ENCODE results near the gene PROSER2. TPM values are rescaled to one million over a fixed set of nuclear protein-coding genes. Genes with fewer than 3 reads are reported as not detected.

PROSER2 gene
- total and polyA plus RNA-seq, 2 experiments from 2014 or later: 0.65 to 1.2 TPM

DNA sequence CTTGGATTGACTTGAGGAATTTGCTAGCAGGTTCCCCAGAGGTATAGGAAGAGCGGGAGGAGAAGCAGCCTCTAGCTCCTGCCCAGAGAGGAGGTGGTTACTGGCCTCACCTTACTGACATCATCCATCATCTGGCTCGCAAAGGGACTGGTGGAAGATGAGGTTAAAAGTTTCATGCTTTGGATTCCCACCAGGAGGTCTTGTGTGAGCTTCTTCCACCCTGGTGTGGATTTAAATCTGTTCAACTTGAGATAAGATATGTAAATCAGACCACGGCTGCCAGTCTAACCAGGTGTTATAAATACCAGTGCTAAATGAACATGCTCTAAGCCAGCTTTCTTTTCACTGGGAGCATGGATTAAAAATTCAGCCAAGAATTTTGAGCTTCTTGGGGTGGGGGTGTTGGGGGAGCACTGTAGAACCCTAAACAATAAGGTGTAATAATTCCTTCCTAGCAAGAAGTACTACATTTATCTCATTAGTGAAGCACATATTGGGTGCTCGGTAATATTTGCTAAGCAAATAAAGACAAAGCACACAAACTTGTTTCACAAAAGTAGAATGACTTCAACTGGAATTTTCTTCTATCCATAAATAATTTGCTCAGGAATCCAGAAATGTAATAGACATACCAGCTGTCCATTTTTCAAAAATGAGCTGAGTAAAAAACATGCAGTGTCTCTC is 7.8 kb downstream of the PROSER2 start:
- no peak overlapping the region for H2AFZ ChIP-seq
- 69 to 70% methylated on average over 4 of the region's 4 CpGs for WGBS, 2 experiments (ENCODE audit: low coverage in 1 of 2, low lambda C conversion rate in 2 of 2, missing lambda C conversion rate in 2 of 2)

DNA sequence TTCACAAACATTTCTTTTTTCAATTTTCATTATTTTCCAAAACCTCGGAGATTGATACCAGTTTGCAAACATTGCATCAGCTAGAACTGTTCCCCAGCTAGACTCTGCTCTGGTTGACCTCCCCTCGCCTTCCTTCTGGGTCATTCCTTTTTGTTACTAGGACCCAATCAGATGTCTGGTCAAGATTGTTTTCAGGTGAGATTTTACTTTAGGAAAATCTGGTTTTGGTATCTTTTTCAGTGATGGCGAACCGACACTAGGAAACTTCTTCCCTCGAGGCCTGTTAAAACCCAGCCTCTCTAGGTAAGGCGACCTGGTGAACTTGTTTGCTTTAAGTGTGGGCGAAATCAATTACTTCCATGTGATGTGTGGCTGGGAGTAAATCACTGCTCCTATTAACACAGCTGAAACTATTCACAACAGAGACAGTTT is 8.4 kb downstream of the PROSER2 start:
- in situ Hi-C loops (cut with MboI): no loop called here
- Histone ChIP-seq H4K20me1 (ENCODE audit: insufficient read depth) (no peaks in the 10 kb centered on the region), H3K79me2 (ENCODE audit: insufficient read depth) (no peaks in the 10 kb centered on the region), H3K9me3 (ENCODE audit: low read depth) (no peaks in the 10 kb centered on the region), H3K9ac (no peak overlapping the region), H3K4me3 (no peak overlapping the region), H3K27me3 (replicated peaks; ENCODE audit: insufficient read depth) (peaks cover 9% of the 10 kb centered on the region; the same call in 1 of the 2 replicates), H3K9me2 (ENCODE audit: insufficient read depth) (no peaks in the 10 kb centered on the region), H3K27ac (no peak overlapping the region), H3K36me3 (ENCODE audit: low read depth) (no peaks in the 10 kb centered on the region), H3K4me2 (ENCODE audit: unreplicated experiment) (no peak overlapping the region), H3K4me1 (ENCODE audit: insufficient read depth) (no peaks in the 10 kb centered on the region), H3F3A (ENCODE audit: insufficient read depth) (no peaks in the 10 kb centered on the region), H2AFZ (no peak overlapping the region)
- 64 to 69% methylated on average over 7 of the region's 7 CpGs for WGBS, 2 experiments (ENCODE audit: low coverage in 1 of 2, low lambda C conversion rate in 2 of 2, missing lambda C conversion rate in 2 of 2)
- TF ChIP-seq EZH2phosphoT487 (IDR thresholded peaks at IDR 0.05; ENCODE audit: insufficient read depth, low read depth): no peak
- no peak for TF ChIP-seq EZH2 (IDR thresholded peaks at IDR 0.05; ENCODE audit: insufficient read depth, poor library complexity, severe bottlenecking)
- DNase-seq: no peak

More for the DNA sequence above, 7.8 kb downstream of the PROSER2 start:
- Histone ChIP-seq H3K36me3 (ENCODE audit: low read depth) (no peaks in the 10 kb centered on the region), H3F3A (ENCODE audit: insufficient read depth) (no peaks in the 10 kb centered on the region), H3K27me3 (replicated peaks; ENCODE audit: insufficient read depth) (peaks cover 9% of the 10 kb centered on the region; the same call in 1 of the 2 replicates), H3K9ac (no peak overlapping the region), H3K9me3 (ENCODE audit: low read depth) (no peaks in the 10 kb centered on the region), H3K9me2 (ENCODE audit: insufficient read depth) (no peaks in the 10 kb centered on the region), H3K4me2 (ENCODE audit: unreplicated experiment) (no peak overlapping the region), H4K20me1 (ENCODE audit: insufficient read depth) (no peaks in the 10 kb centered on the region), H3K27ac (no peak overlapping the region), H3K4me1 (ENCODE audit: insufficient read depth) (no peaks in the 10 kb centered on the region), H3K79me2 (ENCODE audit: insufficient read depth) (no peaks in the 10 kb centered on the region), H3K4me3 (no peak overlapping the region)
- TF ChIP-seq EZH2 (IDR thresholded peaks at IDR 0.05; ENCODE audit: insufficient read depth, poor library complexity, severe bottlenecking) (no peak), EZH2phosphoT487 (IDR thresholded peaks at IDR 0.05; ENCODE audit: insufficient read depth, low read depth) (no peak)
- in situ Hi-C loops (cut with MboI): no loop called here
- DNase-seq: no peak

DNA sequence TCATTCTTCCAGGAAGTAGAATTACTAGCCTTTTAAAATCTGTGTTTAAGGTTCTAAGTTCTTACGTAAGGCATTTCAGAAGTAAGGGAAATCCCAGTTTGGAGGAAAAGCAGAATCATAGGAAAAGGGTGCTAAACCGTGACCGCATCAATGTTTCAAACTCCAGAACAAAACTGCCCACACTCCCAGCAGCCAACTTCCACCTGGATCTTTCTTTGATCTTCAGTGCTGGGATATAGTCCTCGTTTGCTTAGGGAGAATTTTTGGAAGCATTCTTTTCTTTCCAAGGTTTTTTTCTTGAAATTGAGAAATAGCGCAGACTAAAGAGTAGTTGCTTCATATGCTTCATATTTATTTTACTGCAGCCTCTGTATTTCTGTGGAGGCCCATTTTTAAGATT is 8.9 kb downstream of the PROSER2 start:
- no peaks in the 10 kb centered on the region for H3K79me2 ChIP-seq (ENCODE audit: insufficient read depth)
- H3F3A ChIP-seq (ENCODE audit: insufficient read depth): no peaks in the 10 kb centered on the region
- H3K4me1 ChIP-seq (ENCODE audit: insufficient read depth): no peaks in the 10 kb centered on the region
- H3K4me3 ChIP-seq: no peak overlapping the region
- peak; percentile 16 for DNase-seq
- no peak overlapping the region for H3K27ac ChIP-seq
- no peaks in the 10 kb centered on the region for H3K9me3 ChIP-seq (ENCODE audit: low read depth)
- WGBS, 2 experiments (ENCODE audit: low coverage in 1 of 2, low lambda C conversion rate in 2 of 2, missing lambda C conversion rate in 2 of 2): 60 to 64% methylated on average over 5 of the region's 5 CpGs
- no peaks in the 10 kb centered on the region for H3K9me2 ChIP-seq (ENCODE audit: insufficient read depth)
- TF ChIP-seq EZH2 (IDR thresholded peaks at IDR 0.05; ENCODE audit: insufficient read depth, poor library complexity, severe bottlenecking) (no peak), EZH2phosphoT487 (IDR thresholded peaks at IDR 0.05; ENCODE audit: insufficient read depth, low read depth) (no peak)
- H4K20me1 ChIP-seq (ENCODE audit: insufficient read depth): no peaks in the 10 kb centered on the region
- no peak overlapping the region for H2AFZ ChIP-seq
- H3K36me3 ChIP-seq (ENCODE audit: low read depth): no peaks in the 10 kb centered on the region
- H3K4me2 ChIP-seq (ENCODE audit: unreplicated experiment): no peak overlapping the region
- in situ Hi-C loops (cut with MboI): no loop called here
- H3K9ac ChIP-seq: no peak overlapping the region
- H3K27me3 ChIP-seq (replicated peaks; ENCODE audit: insufficient read depth): peaks cover 9% of the 10 kb centered on the region; the same call in 1 of the 2 replicates

DNA sequence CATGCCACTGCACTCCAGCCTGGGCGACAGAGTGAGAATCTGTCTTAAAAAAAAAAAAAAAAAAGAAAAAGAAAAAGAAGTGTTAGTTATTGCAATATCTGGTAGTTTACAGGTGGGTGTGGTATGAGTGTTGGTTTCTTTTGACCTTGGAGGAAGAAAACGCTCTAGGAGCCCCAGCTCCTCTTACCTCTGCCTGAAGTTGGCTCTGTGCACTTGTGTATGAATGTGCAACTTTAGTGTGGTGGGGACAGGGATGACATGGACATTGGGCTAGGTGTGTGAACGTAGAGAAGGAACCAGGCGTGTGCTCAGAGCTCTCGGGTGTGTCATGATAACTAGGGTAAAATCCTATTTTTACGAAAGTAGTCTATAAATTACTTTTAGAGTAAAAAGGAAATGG is 11.9 kb downstream of the PROSER2 start:
- no peaks in the 10 kb centered on the region for H3K79me2 ChIP-seq (ENCODE audit: insufficient read depth)
- in situ Hi-C loops (cut with MboI): no loop called here
- no peak for DNase-seq
- TF ChIP-seq EZH2phosphoT487 (IDR thresholded peaks at IDR 0.05; ENCODE audit: insufficient read depth, low read depth) (no peak), EZH2 (IDR thresholded peaks at IDR 0.05; ENCODE audit: insufficient read depth, poor library complexity, severe bottlenecking) (no peak)
- no peaks in the 10 kb centered on the region for H3F3A ChIP-seq (ENCODE audit: insufficient read depth)
- no peaks in the 10 kb centered on the region for H3K9me3 ChIP-seq (ENCODE audit: low read depth)
- no peak overlapping the region for H3K4me3 ChIP-seq
- H3K4me1 ChIP-seq (ENCODE audit: insufficient read depth): no peaks in the 10 kb centered on the region
- no peaks in the 10 kb centered on the region for H4K20me1 ChIP-seq (ENCODE audit: insufficient read depth)
- no peak overlapping the region for H3K4me2 ChIP-seq (ENCODE audit: unreplicated experiment)
- H3K9me2 ChIP-seq (ENCODE audit: insufficient read depth): no peaks in the 10 kb centered on the region
- no peaks in the 10 kb centered on the region for H3K36me3 ChIP-seq (ENCODE audit: low read depth)
- WGBS, 2 experiments (ENCODE audit: low coverage in 1 of 2, low lambda C conversion rate in 2 of 2, missing lambda C conversion rate in 2 of 2): 80 to 87% methylated on average over 6 of the region's 6 CpGs
- no peak overlapping the region for H3K9ac ChIP-seq
- no peak overlapping the region for H3K27ac ChIP-seq
- H3K27me3 ChIP-seq (replicated peaks; ENCODE audit: insufficient read depth): peaks cover 9% of the 10 kb centered on the region; the same call in 1 of the 2 replicates
- H2AFZ ChIP-seq: no peak overlapping the region

Measured in GM23248 (cell line).